ENCODE measurements around the gene JAG2.

The JAG2 gene

DNA sequence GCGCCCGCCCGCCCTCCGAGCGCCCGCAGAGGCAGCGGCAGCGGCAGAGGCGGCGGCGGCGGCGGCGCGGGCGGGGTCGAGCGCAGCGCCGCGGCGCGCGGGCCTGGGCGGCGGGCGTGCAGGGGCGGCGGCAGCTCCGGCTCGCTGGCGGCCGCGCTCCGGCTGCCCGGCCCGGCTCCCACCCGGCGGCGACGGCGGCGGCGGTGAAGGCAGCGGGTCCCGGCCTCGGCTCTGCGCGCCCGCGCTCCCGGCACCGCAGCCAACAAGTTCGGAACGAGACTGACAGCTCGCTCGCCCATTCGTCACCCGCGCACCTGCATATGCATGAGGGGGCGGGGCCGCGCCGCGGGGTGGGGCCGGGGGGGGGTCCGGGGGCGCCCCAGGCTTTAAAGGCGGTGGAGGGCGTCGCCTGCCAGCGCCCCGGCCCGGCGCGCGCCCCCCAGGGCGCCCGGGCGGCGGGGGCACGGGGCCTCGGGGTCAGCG is at the start of gene JAG2:
JAG2 (minus strand) TSS at position 281 of the 483 bp plus-strand sequence. CDS start 356 bp downstream, outside the sequence.
- DNase-seq, result no peak

DNA sequence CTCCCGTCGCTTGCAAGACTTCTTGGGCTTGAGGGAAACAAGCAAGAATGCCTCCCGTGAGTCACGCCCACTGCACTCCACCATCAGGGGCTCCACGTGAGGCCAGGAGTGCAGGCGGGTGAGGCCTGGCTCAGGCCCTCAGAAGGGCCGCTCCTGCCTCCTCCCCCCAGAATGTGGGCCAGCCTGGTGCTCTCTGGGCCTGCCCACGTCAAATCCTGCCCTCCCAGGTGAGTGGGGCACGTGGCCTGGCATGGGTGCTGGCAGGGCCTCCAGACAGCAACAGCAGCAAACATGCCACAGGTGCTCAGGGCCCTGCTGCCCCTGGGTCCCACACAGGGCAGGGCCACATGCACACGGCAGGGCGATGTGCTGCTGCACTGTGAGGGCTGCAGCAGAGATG is 49.2 kb upstream of the JAG2 start:
- no peak for DNase-seq

DNA sequence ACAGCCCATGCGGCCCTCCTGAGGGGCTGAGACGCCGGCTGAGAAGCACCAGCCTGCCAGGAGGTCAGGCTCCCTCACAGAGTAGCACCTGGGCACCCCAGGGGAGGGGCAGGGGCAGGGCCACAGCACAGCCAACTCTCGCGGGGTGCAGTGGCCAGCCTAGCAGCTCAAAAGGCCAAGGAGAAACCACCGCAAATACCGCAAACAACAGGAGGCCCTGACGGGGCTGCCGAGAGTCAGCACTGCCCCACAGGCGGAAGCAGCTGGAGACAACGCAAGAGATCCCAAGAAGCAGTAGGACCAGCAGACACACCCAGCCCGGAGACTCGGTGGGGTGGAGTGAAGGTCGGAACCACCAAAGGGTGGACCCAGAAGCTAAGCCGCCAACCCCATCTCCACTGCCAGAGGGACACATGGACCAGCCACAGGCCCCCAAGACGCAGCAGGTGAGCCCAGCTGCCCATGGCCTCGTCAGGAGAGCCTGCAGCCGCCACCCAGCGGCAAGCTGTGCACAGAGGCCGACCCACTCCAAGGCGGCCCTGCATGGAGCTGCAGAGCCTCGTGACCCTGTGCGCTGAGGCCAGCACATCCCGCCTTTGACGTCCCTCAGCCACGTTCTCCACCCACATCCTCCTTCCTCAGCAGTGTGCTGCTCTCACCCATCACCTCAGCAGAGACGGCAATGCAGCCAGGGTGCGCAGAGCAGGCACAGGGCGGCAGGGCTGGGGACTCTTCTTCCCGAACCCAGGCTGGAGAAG is 48.1 kb upstream of the JAG2 start:
- DNase-seq, result no peak

DNA sequence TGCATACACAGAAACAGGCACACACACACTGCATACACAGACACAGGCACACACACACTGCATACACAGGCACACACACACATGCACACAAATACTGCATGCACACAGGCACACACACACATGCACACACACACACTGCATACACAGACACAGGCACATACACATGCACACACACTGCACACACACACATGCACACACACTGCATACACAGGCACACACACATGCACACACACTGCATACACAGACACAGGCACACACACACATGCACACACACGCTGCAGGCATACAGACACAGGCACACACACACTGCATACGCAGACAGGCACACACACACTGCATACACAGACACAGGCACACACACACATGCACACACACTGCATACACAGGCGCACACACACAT is 47.0 kb upstream of the JAG2 start:
- DNase-seq, result no peak

DNA sequence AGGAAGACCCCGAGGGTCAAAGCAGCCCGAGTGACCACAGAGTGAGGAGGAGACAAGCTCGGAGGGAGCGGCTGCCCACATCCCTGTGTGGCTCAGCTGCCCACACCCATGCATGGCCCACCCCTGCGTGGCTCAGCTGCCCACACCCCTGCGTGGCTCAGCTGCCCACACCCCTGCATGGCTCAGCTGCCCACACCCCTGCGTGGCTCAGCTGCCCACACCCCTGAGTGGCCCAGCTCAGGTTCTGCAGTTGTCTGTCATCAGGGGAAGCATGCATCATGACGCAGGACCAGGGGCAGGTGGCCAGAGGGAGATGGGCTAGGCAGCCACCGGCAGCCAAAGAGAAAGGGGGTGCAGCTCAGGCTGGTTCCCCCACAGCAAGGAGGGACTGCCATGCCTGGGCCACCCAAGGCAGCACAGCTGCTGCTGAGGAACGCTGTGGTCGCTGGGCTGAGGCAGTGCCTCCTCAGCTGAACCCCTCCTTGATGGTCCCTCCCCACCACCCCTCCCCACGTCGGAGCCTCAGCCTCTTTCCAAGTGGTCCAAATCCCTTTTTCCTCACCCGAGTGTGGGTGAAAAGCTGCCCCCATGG is 45.8 kb upstream of the JAG2 start:
- DNase-seq, result no peak

DNA sequence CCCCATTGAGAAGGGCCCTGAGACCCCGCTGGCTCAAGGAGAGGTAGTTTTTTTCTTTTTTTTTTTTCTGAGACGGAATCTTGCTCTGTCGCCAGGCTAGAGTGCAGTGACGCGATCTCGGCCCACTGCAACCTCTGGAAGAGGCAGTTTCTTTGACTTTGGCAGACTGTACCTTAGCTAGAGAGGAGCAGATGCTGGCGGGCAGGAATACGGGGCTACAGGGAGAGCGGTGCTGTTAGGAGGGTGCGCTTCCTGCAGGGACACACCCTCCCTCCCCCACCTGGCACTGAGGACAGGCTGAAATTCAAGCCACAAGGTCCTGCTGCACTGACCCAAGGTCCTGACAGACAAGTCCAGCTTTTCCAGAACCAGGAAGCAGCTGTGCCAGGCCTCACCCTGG is 44.8 kb upstream of the JAG2 start:
- DNase-seq, result no peak

DNA sequence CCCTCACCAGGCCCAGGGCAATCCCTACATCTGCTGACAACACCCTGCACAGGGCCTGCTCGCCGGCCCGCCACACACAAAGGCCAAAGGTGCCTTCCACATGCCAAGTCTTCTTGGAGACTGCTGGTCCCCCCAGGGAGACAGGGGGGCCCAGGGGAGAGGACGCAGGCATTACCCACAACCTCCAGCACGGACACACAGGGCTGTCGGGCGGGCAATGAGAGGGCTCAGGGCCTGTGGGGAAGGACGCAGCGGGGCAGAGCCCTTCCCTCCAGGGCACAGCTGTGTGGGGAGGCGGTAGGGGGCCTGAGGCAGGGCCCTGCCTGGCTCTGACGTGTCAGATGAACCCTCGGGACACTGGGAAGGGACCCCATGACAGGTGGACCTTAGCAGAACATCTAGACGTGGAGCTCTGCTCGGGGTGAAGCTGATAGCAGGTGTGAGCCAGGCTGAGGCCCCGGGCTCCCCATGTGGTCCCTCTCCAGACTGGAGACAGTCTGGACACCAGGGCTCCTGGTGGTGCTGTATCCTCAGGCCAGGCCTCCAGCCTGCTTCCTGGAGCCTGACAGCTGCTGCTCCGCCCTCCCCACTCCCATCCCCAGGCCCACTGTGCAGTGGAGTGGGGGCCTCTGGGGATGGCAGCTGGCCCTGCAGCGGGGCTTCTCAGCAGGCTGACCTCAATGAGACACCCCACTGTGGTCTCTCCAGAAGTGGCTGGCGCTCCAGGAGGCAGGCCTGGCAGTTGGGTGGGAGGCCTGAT is 44.1 kb upstream of the JAG2 start:
- no peak for DNase-seq

DNA sequence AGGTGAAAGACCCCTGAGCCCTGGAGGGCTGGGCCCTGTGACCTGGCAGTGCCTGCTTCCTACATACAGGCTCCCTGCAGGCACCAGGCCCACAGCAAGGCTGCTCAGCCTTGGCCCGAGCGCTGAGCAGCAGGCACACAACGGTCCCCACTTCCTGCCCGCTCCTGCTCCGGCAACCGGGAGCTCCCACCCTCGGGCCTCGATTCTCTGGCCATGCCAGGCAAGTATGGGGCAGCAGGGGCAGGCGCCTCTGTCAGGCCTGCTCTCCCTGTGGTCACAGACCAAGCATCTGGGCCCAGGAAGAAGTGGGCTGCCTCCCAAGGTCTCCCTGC is 43.1 kb upstream of the JAG2 start:
- no peak for DNase-seq

DNA sequence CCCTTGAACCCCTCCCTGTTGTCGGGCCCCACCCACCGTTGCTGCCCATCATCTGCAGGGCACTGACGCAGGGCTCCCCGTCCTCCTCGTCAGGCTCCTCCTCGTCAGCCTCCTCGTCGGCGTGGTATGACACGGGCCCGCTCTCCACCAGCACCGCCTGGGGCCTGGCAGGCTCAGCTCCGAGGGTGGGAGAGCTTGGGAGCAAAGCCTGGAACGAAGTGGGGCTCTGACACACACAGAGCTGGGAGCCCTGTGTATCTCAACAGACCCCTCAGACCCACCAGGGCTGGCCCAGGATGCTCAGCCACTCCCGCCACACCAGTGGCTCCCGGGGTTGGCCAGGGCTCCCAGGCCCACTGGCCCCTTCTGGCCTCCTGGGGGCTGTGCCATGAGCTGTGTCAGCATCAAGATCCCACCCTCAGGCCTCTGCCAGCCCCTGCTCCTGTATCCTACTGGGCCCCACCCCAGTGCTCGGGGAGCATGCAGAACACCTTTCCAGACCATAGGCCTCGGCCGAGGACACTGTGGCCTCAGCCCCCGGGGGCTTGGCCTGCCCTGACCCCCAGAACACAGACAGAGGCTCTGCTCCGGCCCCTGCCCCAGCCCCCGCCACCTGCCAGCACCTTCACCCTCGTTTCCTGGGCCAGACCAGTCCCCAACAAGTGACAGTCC is 42.6 kb upstream of the JAG2 start:
- no peak for DNase-seq

DNA sequence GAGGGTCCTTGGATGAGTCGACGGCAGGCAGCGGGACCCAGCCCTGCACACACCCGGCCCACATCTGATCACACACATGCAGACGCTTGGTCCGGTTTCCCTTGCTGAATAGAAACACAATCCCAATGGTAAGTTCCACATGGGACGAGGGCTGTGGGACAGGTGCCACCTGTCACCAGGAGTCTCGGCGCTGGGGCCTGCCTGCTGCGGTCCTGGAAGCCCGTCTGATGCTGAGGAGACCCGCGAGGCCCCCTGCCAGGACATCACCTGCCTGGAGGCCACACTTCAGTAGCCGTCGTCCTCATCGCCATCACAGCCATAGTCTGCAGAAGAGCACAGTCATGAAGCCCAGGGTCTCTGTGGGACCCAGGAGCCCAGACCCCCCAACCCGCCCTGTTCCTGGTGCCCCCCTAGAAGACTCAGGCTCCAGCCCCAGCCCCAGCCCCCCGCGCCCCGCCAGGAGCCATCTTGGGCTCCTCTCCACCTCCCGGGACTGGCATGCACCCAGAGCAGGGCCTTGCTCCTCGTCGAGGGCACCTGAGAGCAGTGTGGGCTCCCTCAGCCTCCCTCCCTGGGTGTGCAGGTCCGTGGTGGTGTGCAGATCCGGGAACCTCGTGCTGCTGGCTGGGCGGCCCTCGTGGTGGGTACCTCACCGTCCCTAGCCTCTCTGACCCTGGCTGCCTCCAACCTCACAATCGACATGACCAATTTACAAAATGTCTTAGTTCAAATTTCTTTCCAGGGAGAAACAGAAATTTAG is 41.9 kb upstream of the JAG2 start:
- no peak for DNase-seq

DNA sequence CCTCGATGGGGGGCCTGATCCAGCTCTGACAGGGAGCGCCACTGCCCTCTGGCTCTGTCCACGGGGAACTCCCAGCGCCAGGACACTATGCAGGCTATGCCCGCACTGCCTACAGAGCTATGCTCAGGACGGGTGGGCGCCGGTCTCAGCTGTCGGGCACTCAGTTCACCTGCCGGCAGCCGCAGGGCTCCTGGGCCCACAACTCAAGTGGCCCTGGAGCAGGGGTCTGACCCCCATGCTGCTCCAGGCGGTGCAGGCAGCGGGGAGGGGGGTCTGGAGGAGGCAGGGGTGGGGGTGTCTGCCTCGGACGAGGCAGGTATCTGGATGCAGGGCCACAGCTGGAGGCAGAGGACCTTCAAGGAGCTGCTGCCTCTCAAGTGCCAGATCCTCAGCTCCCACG is 41.1 kb upstream of the JAG2 start:
- DNase-seq, result no peak

DNA sequence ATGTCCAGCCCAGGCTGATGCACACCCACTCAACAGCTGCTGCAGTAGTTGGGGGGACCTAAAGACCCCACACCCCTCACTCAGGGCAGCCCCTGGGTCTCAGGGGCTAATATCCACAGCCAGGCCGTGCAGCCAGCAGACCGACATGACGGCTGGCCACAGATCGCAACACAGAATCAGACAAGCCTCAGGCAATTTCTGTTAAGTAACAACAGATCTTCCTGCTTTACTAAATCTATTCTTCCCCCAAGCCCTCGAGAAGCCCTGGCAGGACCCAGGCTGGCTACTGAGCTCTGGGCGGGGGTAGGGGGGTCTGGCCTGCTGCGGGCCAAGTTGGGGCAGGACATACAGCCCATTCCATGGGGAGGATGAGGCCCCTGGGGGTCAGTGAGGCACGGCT is 40.5 kb upstream of the JAG2 start:
- no peak for DNase-seq

DNA sequence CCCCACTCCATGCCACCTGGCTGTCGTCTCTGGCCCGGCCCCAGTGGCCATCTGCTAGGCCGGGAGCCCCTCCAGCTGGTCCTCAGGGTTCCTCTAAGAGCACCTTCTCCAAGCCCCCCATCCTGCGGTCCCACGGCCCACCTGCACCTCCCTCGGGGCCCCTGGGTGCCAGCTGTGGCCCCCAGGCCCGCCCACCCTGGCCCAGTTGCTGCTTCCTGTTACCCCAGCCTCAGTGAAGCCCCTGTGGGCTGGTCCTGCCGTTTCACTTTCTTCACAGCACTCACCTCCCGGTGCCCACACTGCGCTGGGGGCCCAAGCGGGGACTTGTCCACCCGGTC is 40.1 kb upstream of the JAG2 start:
- DNase-seq, result no peak

DNA sequence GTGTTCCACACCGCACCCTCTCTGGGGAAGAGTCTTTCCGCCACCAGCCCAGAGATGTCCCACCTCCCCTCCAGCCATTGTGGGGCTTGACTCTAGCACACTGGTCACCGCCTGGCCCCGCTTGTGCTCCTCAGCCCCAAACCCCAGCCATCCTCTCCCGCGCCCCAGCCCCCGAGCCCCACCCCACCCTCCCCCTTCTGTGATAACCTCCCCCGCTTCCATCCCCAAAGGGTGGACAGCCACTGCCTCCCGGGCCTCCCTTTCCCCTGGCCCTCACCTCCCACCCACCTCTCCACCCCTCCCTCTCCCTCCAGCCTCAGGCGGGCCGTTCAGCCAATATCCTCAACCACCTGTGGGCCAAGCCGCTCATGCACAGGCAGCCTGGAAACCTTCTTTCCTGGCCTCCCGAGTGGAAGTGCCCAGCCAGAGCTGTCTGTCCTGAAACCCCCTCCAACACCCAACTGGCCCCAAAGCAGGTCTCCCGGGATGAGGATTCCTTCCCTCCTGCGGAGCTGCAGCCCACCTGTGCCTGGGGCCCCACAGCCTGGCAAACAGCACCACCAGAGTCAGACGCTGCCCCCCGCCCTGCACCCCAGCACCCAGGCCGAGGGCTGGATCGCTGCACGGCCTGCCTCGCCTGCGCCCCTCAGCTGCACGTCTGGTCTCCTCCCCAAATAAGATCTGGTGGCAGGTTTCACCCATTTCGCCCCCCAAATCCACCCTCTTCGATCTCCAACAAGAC is 39.6 kb upstream of the JAG2 start:
- DNase-seq, result no peak

DNA sequence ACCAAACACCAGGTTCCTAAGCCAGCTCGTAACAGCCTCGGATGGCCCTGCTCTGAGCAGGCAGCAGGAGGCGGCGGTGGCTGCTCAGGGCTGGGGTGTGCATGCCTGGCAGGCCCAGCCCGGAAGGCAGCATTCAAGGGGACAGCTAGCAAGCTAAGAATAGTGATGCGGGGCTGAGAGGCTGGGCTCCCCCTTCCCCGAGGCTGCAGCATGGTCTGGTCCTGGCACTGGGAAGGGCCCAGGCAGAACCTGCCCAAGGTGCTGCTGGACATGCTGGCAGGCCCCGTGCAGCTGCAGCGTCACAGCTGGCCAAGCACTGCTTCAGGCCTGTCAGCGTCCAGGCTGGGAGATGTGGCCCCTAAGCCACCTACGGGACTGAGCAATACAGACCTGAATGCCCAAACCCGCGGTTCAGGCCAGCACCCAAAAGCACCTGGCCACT is 38.9 kb upstream of the JAG2 start:
- no peak for DNase-seq

DNA sequence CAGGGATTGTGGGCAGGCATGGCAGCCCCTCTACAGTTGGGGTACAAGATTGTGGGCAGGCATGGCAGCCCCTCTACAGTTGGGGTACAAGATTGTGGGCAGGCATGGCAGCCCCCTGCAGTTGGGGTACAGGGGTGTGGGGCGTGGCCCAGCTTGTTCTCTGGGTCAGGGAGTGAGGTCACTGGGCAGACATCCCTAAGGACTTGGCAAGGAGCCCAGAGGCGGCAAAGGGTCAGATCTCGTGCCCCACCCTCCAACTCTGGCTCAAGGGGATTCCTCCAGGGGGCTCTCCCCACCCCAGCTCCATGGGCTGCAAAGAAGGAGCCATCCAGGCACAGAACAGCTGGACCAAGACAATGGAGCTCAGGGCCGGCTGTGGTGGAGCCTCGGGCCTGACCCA is 38.3 kb upstream of the JAG2 start:
- no peak for DNase-seq

DNA sequence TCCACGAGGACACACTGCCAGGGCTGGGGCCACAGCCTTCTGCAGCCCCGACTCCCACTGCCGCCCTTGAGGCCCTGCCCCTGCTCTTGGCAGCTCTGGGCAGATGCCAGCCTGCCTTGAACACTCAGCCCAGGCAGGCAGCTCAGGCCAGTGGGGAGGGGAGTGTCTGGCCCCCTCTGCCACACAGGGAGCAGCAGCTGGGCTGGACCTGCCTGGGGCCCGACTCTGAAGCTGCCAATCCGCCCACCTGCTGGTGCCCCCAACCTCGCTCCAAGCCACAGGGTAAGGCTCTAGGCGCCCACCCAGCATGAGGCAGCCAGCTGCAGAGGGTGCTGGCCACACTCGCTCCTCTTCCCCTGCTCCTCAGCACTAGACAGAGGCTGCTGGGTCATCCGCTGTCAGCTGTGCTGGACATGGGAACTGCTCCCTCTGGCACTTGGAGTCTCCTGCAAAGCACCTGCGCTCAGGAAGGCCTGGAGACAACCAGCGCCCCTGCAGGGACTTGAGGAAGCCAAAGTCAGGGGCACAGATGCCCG is 37.2 kb upstream of the JAG2 start:
- DNase-seq, result no peak

DNA sequence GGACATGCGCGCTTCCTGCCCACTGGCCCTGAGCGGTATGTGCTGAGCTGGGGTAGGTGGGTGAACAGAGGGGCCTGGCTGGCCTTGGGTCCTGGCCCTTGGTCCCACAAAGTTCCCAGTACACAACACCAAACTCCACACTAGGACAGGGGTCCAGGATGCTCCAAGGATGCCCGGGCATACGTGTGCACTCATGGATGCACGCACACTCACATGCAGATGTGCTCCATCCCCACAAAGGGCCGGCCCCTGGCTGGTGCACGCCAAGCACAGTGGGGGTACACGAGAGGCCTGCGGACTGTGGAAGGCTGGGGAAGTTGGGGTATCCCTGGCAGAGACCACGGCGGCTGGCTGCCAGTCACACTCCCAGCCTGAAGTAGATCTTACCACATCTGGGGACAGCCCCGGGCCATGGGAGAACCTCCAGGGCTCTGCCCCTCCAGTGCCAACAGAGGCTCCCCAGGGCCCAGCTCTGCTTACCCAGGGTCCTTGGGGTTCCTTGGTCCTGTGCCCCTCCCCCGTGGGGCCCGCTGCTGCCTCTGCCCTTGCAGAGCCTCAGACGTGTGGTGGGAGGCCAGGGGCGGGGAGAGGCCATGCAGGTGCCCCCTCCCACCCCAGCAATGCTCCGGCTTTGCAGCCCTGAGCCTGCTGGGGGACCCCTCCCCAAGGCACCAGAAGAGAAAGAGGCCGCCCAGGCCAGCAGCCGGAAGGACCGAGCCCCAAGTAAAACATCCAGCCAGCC is 36.5 kb upstream of the JAG2 start:
- DNase-seq, result no peak

DNA sequence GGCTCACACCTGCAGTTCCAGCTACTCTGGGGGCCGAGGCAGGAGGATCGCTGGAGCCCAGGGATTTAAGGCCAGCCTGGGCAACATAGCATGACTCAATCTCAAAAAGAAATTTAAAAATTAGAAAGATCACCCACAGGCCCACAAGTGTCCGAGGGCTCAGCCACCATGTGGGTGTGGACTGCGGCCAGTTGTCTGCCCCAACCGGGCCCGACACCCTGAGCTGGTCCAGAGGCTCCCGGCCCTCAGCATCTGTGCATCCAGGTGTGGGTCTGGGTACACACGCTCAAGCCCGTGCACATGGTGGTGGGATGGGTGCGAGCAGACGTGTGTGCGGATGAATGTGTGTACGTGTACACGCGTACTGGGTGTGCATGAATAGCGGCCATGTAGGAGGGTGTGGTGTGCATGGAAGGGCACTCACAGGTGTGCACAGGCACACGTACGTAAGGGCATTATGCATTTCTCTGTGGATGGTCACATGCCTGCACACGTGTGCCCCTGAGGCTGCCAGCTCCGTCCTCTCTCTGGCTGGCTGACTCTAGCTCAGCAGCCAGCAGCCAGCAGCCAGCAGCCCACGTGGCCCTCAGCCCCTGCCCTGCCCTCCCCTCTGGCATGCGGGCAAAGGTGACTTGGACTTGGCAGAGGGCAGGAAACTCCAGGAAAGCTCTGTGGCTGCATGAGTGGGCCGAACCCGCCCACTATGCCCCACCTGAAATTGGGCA is 35.8 kb upstream of the JAG2 start:
- DNase-seq, result no peak

DNA sequence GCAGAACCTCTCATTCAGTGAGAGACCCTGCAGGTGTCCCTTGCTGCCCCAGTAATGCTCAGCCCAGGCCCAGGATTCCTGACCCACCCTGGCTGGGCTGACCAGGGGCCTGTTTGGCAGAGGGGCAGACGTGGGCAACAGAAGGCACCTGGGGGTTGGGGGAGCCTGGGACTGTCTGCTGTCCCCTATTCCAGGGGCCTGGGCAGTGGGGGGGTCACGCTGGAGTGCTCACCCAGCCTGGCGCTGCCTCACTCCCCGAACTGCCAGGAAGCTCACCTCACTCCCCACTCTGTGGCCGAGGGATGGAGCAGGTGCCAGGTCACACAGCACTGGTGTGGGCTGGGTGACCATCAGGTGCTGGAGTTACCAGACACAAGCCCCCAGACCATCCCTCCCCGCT is 35.1 kb upstream of the JAG2 start:
- no peak for DNase-seq
